Kidney tubule cell (primary cell): ENCODE measurements around the gene SEMA5A.

Source experiments
- DNase-seq: peaks from one replicate; pipeline ENCODE4 v3.0.0-alpha.2; 2018; ENCODE audit warnings: low spot score

SEMA5A gene

DNA sequence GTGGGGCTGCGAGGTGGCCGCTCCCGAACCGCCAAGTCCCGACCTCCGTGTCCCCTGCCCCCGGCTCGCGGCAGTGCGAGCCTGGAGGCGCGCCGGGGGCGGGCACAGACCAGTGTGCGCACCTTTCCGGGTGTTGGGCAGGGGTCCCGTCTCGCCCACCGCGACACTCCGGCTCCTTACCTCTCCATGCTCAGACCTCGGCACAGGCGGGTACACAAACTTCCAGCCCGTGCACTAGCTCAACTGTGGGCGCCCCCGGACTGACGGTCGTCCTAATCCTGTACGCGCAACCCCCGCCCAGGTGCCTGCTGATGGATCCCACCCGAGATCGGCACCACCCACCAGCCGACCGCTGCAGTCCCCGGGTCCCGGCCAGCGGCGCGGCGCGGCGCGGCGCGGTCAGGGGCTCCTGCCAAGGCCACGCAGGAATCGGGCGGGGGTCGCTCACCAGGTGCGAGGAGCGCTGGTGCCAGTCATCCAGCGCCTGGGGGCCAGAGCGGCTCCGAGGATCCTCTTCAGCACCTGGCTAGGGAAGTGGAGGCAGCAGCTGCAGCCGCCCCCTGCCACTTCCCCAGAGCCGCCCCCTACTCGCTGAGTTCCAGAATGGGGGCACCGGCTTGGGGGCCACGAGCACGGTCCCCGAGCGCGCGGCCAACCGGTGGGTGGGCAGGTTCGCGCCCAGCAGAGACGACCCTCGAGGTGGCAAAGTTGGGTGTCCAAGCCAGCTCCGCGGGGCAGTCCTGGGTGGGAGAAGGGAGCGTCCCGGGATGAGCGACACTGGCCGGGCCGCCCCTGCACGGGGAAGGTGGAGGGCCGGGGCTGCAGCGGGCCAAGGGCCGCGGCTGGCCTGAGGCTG, 511 bp downstream of the SEMA5A start:
- no peak for DNase-seq

DNA sequence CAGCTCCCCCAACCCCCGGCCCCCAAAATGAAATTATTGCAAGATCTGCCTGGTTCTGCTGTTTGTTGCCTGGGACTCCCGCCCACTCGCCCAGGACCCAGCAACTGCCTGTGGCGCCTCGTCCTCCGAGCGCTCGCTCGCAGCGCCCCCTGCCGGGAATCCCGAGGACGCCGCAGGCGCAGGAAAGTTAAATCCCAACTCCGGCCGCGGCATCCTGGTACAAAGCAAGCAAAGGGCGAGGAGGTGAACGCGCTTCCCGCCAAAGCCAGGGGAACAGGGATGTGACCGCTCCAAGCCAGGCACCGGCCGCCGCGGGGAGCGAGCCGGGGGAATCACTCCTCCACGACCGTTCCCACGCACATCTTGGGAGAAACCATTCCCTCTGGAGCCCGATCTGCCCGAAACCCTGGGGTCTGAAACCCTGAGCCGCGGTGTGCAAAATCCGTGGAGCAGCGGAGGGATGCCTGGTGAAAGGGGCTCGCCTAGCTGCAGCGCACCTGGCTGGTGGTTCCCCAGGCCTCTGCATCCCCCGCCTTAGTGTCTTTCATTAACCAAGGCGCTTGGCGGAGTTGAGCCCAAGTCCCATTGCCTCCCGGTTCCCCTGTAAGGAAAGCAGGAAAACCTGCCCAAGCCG, 1.3 kb downstream of the SEMA5A start:
- peak; percentile 89 for DNase-seq

GRCh38 chr5:9544056-9544455, 1.8 kb downstream of the SEMA5A start:
- DNase-seq, result no peak

GRCh38 chr5:9543311-9543920, 2.5 kb downstream of the SEMA5A start:
- no peak for DNase-seq

DNA sequence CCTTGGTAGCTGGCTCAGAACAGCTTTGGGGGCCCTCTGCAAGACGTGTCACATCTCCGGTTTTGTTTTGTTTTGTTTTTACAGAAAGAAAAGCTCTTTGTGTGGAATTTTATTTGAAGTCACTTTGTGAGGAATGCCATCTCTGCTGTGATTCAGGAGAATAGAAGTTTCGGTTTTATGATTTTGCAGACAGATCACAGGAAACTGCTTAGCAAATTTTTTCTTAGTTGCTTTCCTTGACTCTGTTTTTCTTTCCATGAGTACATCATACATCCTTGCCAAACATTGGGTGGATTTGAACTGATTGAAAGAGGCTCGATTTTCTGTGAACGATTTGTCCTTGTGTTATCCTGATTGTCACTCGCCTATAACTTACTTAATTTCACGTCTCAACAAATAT, 5.1 kb downstream of the SEMA5A start:
- no peak for DNase-seq

GRCh38 chr5:9538504-9538903, 7.4 kb downstream of the SEMA5A start:
- DNase-seq, result no peak

GRCh38 chr5:9537223-9538141, 8.4 kb downstream of the SEMA5A start:
- no peak for DNase-seq

- no peak for DNase-seq
Observed at GRCh38 chr5:9536717-9537116, 9.2 kb downstream of the SEMA5A start.

- DNase-seq, result no peak
Observed at GRCh38 chr5:9534881-9535517, 10.9 kb downstream of the SEMA5A start.

DNA sequence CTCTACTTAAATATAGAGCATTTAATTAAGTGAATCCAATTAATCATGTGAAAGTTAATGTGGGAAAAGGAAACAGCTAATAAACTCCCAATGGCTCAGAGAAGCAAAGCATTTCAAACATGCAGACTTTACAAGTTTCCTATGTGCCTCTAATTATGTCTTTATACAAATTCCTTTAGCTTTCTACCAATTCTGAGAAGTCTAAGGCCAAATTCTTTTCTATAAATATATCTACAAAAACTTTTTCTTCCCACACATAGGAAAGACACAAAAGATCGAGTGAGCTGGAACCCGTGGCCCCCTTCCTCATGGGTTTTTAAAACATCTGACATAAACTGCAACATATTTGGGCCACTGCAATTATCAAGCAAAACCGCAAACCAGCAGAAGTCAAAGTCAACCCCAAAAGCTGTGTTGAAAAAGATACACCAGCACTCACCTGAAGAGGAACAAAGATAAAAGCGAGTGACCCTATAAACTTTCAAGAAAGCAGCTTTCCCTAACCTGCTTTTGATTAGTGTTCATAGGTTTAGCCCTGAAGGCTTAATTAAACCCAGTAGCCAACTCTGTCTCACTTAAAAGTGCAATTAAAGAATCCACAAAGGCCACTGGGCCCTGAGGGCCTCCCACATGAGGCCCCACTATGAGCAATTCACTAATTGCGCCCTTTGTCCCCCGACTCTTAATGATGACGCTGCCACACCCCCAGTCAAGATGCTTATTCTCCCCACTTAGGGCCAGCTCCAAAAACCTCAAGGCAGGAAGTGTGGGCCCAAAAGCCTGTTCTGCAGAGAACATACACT, 12.1 kb downstream of the SEMA5A start:
- no peak for DNase-seq

- no peak for DNase-seq
Observed at GRCh38 chr5:9533096-9533495, 12.8 kb downstream of the SEMA5A start.

DNA sequence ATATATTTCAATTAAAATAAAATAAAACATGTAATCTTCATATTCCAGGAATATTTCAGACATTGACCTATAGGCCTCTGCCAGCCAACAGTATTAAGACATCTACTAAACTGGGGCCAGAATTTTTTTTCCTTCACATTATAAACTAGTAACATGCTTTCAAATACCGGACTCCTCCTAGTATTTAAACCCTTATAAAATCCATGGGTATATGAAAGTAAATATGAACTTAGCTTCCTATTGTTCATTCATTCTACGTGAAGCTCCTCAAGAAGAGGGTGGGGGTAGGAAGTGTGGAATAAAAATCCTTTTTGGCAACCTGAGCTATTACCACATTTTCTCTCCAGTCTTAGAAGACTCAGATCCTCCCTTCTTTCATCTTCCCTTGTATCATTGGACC, 16.4 kb downstream of the SEMA5A start:
- DNase-seq, result no peak

DNA sequence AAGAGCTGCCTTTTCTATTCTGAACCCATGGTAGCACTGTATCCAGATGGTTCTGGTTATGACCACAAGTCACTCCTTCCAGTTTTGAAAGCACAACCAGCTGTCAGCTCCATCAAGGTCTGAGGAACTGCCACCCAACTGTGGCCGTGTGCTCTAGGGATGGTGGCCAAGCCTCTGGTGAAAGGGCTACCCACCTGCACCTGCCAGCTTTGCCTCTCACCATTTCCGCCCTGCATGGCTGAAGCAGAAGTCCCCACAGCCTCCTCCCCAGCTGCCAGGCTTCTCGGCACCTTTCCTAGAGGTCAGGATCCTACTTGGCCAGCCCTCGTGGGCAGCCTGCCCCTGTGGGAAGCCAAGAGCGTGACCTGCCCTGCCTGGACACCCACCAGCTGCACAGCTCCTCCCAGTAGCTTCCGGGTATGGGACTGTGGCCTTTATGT, 16.8 kb downstream of the SEMA5A start:
- DNase-seq, result no peak

- no peak for DNase-seq
Observed at GRCh38 chr5:9524941-9525340, 20.9 kb downstream of the SEMA5A start.

DNA sequence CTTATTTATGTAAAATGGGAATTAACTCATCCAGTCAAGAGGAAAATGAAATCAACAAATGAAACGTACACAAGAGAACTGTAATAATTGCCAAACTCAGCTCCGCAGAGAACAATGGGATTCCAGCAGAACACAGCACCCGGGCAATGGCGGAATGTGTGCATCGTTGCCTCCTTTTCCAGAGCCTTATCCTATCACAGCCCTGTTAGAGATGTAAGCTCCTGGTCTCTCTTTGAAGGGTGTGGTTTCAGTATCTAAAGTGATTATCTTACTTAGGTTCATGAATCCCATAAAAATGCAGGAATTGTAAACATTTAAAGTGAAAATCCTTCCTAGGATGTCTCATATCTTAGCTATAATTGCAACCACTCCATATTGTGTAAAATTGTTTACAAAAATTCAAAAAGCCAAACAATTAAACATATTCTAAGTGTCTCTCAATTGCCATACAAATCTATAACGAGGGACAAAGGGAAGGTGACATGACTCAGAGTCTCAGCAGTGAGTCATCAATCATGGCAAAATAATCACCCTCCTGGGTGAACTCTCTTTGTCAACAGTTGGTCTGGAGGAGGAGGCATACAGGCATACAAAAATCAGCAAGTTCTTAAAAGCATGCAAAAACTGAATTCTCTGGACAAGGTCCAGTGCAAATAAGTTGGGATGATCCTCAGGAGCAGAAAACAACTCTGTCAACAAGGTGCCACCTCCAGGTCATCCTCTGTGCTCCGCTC, 22.6 kb downstream of the SEMA5A start:
- DNase-seq, result peak; percentile 60

- DNase-seq, result peak; percentile 64
Observed at GRCh38 chr5:9519537-9519936, 26.3 kb downstream of the SEMA5A start.

GRCh38 chr5:9516591-9516990, 29.3 kb downstream of the SEMA5A start:
- no peak for DNase-seq

GRCh38 chr5:9515436-9515835, 30.4 kb downstream of the SEMA5A start:
- DNase-seq, result no peak

DNA sequence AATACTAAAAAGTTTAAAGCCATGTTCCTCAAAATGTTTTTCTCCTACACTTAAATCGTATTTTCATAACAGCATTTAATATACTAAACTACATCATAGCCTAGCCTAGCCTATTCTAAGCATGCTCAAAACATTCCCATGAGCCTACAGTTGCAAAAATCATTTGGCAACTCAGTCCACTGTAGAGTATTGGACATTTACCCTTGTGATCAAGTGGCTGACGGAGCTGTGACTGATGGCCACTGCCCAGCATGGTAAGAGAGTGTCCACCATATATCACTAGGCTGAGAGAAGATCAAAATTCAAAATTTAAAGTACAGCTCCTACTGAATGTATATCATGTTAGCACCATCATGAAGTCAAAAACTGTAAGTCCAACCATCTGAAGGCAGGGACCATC, 30.9 kb downstream of the SEMA5A start:
- no peak for DNase-seq

- no peak for DNase-seq
Observed at GRCh38 chr5:9513827-9514226, 32.0 kb downstream of the SEMA5A start.
